Stimulated activated naive B cell treated with anti-CD40 and anti-IgM and Interleukin-4, amounts not matched to agents 10 μg/mL and 1 μg/mL and 100 μg/mL, for 72 hours (primary cell): ENCODE data around the gene PRKCE.

Source experiments
- ATAC-seq, 2 donors: fragments of 150-1000 bp; cut with Tn5 transposase; replicated peaks; 2 replicates each; pipeline ENCODE4 v1.10.0; 2021; ENCODE audit warnings: moderate library complexity in 1 of 2
- DNase-seq: peaks from one replicate; pipeline ENCODE4 v3.0.0; 2021
- H3K27ac Mint-ChIP-seq: one replicate; pipeline ENCODE4 v1.8.0; 2022; ENCODE audit warnings: mild to moderate bottlenecking, mixed read lengths
- H3K27me3 Mint-ChIP-seq, 2 donors: one replicate each; pipeline ENCODE4 v1.8.0; 2022; ENCODE audit warnings: mixed read lengths in 2 of 2
- H3K36me3 Mint-ChIP-seq, 2 donors: one replicate each; pipeline ENCODE4 v1.8.0; 2022; ENCODE audit warnings: mixed read lengths in 2 of 2, mild to moderate bottlenecking in 1 of 2
- H3K4me1 Mint-ChIP-seq, 2 donors: one replicate each; pipeline ENCODE4 v1.8.0; 2022; ENCODE audit warnings: mixed read lengths in 2 of 2, mild to moderate bottlenecking in 1 of 2
- H3K4me3 Mint-ChIP-seq, 2 donors: one replicate each; pipeline ENCODE4 v1.8.0; 2022; ENCODE audit warnings: mild to moderate bottlenecking in 2 of 2, mixed read lengths in 2 of 2, moderate library complexity in 1 of 2
- H3K9me3 Mint-ChIP-seq, 2 donors: one replicate each; pipeline ENCODE4 v1.8.0; 2022; ENCODE audit warnings: mixed read lengths in 2 of 2, mild to moderate bottlenecking in 1 of 2

Gene PRKCE

DNA sequence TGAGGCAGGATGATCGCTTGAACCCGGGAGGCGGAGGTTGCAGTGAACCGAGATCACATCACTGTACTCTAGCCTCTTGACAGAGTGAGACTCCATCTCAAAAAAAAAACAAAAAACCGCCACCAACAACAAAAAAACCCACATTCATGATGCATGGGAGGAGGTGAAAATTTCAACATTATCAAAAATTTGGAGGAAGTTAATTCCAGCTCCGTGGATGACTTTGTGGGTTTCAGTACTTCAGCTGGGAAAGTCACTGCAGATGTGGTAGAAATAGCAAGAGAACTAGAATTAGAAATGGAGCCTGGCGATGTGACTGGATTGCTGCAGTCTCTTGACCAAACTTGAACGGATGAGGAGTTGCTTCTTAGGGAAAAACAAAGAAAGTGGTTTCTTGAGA lies 74.3 kb downstream of the PRKCE start:
- Mint-ChIP-seq H3K9me3 (peaks cover 0 to 6% of the 10 kb centered on the region in 2 donors), H3K4me1 (peaks cover 58 to 88% of the 10 kb centered on the region in 2 donors), H3K27me3 (no peaks in the 10 kb centered on the region), H3K27ac (peak overlapping the region; percentile 65), H3K36me3 (peaks cover 3 to 13% of the 10 kb centered on the region in 2 donors), H3K4me3 (no peak overlapping the region)
- DNase-seq, result no peak
- no peak for ATAC-seq

DNA sequence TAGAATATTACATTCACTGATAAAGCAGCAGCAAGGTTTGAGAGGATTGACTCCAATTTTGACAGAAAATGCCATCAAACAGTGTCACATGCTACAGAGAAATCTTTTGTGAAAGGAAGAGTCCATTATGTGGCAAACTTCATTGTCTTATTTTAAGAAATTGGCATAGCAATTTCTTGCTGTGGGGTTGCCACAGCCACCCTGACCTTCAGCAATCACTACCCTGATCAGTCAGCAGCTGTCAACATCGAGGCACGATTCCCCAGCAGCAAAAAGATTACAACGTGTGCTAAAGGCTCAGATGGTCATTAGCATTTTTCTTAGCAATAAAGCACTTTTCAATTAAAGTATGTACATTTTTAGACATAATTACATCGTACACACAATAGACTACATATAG lies 74.7 kb downstream of the PRKCE start:
- no peak overlapping the region for H3K4me3 Mint-ChIP-seq
- H3K4me1 Mint-ChIP-seq, result peaks cover 60 to 88% of the 10 kb centered on the region in 2 donors
- H3K36me3 Mint-ChIP-seq, result peaks cover 3 to 17% of the 10 kb centered on the region in 2 donors
- H3K27ac Mint-ChIP-seq, result peak overlapping the region; percentile 65
- ATAC-seq (no peak), DNase-seq (no peak)
- no peaks in the 10 kb centered on the region for H3K27me3 Mint-ChIP-seq
- H3K9me3 Mint-ChIP-seq, result peaks cover 0 to 10% of the 10 kb centered on the region in 2 donors

DNA sequence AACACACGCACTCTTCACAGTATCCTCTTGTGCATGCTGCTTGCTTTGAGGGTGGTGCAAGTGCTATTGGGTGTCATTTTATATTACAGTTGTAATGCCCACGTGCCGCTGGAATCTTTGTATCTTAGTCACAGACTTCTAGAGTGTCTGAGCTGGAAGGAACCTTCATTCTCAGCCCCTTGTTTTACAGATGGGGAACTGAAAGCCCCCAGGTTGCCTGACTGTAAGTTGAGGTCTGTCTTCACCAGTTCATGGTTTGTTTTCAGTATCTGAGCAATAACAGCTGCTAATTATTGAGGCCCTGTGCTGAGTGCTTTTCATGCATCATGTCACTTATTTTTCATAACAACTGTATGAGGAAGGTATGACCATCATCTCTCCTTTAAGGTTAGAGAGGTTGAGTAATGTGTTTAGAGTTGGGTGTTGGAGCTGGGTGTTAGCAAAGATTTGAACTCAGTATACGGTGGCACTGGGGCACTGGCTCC lies 77.0 kb downstream of the PRKCE start:
- Mint-ChIP-seq H3K9me3 (peaks cover 0 to 10% of the 10 kb centered on the region in 2 donors), H3K4me3 (peak overlapping the region; percentile 22 to 62), H3K27me3 (no peaks in the 10 kb centered on the region), H3K36me3 (peaks cover 3 to 22% of the 10 kb centered on the region in 2 donors), H3K27ac (peak overlapping the region; percentile 97), H3K4me1 (peaks cover 56 to 81% of the 10 kb centered on the region in 2 donors)
- peak; percentile 81 for DNase-seq
- ATAC-seq, result peak; percentile 81 to 86

DNA sequence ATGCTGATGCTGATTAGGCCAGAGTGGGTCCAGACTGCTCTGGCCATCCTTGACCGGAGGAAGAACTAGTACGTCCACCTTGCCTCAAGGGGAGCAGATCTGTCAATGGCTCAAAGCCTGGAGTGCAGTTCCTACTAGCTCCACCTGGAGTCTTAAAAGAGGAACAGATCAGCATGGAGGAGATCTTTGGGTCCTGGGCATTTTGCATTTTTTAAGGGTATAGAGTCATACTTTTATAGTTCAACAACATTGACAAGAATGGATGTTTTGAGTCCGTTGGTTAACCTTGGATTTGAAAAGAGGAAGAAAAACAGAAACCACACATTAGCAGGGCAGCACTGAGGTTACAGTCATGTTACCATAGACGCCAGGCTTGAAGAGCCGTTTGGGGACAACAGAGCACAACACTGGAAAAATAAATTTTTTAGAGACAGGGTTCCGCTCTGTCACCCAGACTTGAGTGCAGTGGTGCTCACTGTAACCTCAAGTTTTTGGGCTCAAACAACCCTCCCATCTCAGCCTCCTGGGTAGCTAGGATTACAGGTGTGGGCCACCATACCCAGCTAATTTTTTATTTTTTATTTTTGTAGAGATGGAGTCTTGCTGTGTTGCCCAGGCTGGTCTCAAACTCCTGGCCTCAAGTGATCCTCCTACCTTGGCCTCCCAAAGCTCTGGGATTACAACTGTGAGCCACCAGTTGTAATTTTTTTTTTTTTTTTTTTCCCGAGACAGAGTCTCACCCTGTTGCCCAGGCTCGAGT lies 78.5 kb downstream of the PRKCE start:
- Mint-ChIP-seq H3K36me3 (peaks cover 5 to 22% of the 10 kb centered on the region in 2 donors), H3K9me3 (peaks cover 0 to 10% of the 10 kb centered on the region in 2 donors), H3K27me3 (no peaks in the 10 kb centered on the region), H3K27ac (peak overlapping the region; percentile 97), H3K4me1 (peaks cover 52 to 81% of the 10 kb centered on the region in 2 donors), H3K4me3 (peak overlapping the region; percentile 2 to 52)
- DNase-seq (peak; percentile 76), ATAC-seq (peak; percentile 74 to 76)

DNA sequence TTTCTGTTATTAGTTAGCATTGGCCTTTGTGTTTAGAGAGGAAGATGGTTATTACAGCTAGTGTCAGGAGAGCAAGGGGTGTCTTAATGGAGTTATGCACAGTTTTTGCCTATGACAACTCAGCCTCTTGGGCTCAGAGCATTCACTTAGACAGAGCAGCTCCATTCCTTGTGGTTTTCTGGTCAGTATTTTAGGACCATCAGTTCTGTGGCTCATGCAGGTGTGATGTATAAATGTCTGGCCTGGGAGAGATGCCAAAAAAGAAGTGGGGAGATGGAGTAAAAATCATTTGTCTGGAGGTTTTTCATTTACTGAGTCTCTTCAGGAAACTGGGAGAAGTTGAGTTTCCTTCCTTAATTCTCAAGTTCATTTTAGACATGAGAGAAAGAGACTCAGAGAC lies 79.7 kb downstream of the PRKCE start:
- Mint-ChIP-seq H3K27ac (peak overlapping the region; percentile 97), H3K4me1 (peaks cover 52 to 81% of the 10 kb centered on the region in 2 donors), H3K9me3 (peaks cover 0 to 8% of the 10 kb centered on the region in 2 donors), H3K4me3 (no peak overlapping the region), H3K27me3 (no peaks in the 10 kb centered on the region), H3K36me3 (peaks cover 4 to 18% of the 10 kb centered on the region in 2 donors)
- DNase-seq (no peak), ATAC-seq (no peak)

DNA sequence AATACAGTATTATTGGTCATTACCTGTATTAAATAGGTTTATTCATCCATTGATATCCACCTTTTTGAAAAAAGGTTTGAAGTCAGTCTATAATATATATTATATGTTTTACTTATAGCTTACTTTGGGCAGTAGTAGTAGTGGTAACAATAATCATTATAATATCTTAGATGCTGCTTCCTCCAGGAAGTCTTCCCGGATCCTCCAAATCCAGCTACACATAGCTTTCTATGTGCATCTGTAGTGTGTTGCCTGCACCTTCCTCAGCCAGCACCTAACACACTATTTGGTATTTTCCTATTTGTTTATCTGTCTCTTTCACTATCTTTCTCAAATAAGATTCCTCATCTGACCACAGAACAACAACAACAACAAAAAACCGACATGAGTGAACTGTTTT lies 81.0 kb downstream of the PRKCE start:
- DNase-seq, result no peak
- Mint-ChIP-seq H3K27ac (no peak overlapping the region), H3K36me3 (peaks cover 6 to 17% of the 10 kb centered on the region in 2 donors), H3K4me1 (peaks cover 52 to 79% of the 10 kb centered on the region in 2 donors), H3K27me3 (no peaks in the 10 kb centered on the region), H3K4me3 (no peak overlapping the region), H3K9me3 (peaks cover 0 to 5% of the 10 kb centered on the region in 2 donors)
- ATAC-seq, result no peak

DNA sequence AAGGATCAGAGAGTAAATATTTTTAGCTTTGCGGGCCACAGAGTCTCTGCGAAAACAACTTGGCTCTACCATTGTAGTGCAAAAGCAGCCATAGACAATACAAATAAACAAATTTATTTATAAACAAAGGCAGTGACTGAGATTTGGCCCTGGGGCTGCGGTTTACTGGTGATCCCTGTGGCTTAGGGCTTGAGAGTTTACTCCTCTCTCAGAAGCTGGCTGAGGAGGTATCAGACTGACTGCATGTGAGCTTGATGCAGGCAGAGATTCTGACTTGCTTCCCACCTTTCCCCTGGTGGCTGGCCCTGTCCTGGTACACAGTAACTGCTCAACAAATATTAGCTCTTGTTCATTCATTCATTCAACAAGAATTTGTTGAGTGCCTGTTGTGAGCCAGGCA lies 81.5 kb downstream of the PRKCE start:
- H3K36me3 Mint-ChIP-seq, result peaks cover 6 to 22% of the 10 kb centered on the region in 2 donors
- H3K9me3 Mint-ChIP-seq, result peaks cover 0 to 5% of the 10 kb centered on the region in 2 donors
- ATAC-seq (no peak), DNase-seq (no peak)
- no peak overlapping the region for H3K4me3 Mint-ChIP-seq
- no peaks in the 10 kb centered on the region for H3K27me3 Mint-ChIP-seq
- no peak overlapping the region for H3K27ac Mint-ChIP-seq
- peaks cover 55 to 79% of the 10 kb centered on the region in 2 donors for H3K4me1 Mint-ChIP-seq

DNA sequence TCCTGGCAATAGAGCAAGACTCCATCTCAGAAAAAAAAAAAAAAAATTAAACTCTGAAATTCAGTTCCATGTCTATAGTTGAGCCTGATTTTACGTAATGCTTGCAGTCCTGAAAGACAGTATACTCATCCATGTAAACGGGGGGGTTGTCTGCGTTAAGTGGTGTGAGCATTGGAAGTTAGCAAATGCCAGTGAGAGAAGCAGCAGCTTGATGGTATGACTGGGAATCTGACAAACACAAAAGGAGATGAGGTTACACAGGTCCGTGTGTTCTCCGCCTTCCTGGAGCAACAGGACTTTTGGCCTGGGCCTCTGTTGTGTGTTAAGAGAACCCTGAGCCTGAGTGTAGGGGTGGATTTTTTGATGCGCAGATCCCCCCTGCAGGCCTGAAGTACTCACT lies 82.9 kb downstream of the PRKCE start:
- no peak for DNase-seq
- no peaks in the 10 kb centered on the region for H3K27me3 Mint-ChIP-seq
- H3K27ac Mint-ChIP-seq, result no peak overlapping the region
- H3K4me3 Mint-ChIP-seq, result no peak overlapping the region
- no peak for ATAC-seq
- peaks cover 48 to 79% of the 10 kb centered on the region in 2 donors for H3K4me1 Mint-ChIP-seq
- H3K9me3 Mint-ChIP-seq, result peaks cover 0 to 4% of the 10 kb centered on the region in 2 donors
- H3K36me3 Mint-ChIP-seq, result peaks cover 6 to 18% of the 10 kb centered on the region in 2 donors

DNA sequence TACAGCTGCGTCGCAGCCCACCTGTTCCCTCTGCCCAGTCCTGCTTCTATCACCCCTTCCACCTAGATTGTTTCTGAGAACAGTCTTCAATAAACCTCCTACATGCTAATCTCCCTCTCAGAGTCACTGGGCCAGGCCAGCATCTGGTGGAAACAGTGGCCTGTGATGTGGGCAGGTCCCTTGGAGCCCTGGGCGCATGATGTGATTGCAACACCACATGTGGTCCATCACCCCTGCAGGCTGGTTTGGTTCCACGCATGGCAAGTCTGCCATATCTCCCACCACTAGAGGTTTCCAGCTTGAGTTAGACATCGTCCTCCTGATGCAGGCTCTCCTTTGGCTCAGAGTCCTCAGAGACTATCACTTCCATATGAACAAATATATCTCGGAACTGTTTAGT lies 83.5 kb downstream of the PRKCE start:
- peaks cover 0 to 4% of the 10 kb centered on the region in 2 donors for H3K9me3 Mint-ChIP-seq
- H3K27me3 Mint-ChIP-seq, result no peaks in the 10 kb centered on the region
- H3K4me3 Mint-ChIP-seq, result no peak overlapping the region
- peak overlapping the region; percentile 81 for H3K27ac Mint-ChIP-seq
- DNase-seq (no peak), ATAC-seq (peak; percentile 59 to 66)
- peaks cover 6 to 18% of the 10 kb centered on the region in 2 donors for H3K36me3 Mint-ChIP-seq
- peaks cover 47 to 81% of the 10 kb centered on the region in 2 donors for H3K4me1 Mint-ChIP-seq

DNA sequence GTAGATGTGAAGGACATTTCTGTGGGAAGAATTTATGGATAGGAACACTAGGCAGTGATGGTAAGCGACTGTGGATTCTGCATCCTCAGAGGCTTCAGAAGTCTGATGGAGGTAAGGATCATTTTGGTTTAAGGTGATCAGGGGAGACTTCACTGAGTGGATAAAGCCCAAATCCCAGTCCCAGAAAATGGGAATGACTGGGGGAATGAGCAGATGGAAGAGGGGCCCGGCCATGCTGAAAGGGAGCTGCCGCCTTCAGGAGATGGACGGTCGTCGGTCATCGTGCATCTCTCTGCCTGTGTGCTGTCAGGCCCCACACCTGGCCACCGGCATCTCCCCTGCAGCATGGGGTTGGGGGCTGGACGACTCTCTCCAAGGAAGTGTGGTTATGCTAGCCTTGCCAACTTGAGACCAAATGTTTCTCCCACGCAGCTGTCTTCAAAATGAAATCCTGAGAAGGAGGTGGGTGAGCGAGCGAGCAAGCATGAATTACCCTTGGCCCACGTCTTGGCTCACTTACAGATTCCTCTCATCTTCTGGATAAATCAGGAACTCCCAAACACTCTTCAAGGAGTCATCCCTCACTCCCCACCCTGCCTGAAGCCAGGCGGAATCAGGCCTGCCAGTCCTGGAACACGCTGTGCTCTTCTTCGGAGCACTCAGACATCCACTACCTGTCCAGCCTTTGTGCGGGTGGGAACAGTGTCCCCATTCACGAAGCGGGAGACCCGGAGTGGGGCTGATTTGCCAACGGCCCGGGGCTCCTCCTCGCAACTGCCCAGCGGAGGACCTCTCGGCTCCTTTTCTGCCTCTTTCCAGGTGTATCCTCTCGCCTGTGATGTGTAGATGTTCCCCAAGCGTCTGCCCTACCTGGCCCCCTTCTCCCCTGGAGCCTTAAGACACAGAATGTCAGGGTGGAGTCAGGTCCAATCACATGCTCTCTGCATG lies 85.6 kb downstream of the PRKCE start:
- H3K27me3 Mint-ChIP-seq, result no peaks in the 10 kb centered on the region
- H3K27ac Mint-ChIP-seq, result peak overlapping the region; percentile 10
- H3K4me3 Mint-ChIP-seq, result no peak overlapping the region
- H3K9me3 Mint-ChIP-seq, result no peaks in the 10 kb centered on the region
- peaks cover 56 to 90% of the 10 kb centered on the region in 2 donors for H3K4me1 Mint-ChIP-seq
- no peak for DNase-seq
- peaks cover 6 to 16% of the 10 kb centered on the region in 2 donors for H3K36me3 Mint-ChIP-seq
- no peak for ATAC-seq

DNA sequence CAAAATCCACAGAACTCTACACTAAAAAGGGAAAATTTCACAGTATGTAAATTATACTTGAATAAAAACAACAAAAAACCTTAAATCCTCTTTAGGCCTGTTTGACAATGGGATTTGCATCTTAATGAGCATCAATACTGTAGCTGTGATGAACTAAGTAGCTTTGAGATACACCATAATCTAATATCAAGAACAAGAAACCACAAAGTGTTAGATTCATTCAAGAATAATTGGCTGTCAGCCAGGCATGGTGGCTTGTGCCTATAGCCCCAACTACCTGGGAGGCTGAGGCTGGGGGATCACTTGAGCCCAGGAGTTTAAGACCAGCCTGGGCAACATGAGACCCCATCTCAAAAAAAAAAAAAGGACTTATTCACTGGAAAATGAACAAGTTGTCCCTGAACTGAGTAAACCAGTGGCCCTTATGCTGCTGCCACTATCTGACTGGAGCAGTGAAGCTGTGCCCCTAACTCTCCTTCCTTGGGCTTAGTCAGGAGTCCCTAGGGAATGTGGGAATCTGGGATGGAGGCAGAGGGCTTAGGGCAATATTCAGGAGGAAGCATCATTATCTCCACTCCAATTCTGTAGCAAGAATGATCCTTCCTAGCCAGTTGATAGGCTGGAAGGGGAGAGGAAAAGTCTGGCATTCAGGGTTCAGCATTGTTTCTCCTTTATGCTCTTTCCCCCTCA lies 88.5 kb downstream of the PRKCE start:
- ATAC-seq (peak in 1 of 2 donors; percentile 51), DNase-seq (no peak)
- Mint-ChIP-seq H3K36me3 (peaks cover 4 to 12% of the 10 kb centered on the region in 2 donors), H3K27me3 (no peaks in the 10 kb centered on the region), H3K4me1 (peaks cover 52 to 84% of the 10 kb centered on the region in 2 donors), H3K9me3 (no peaks in the 10 kb centered on the region), H3K4me3 (no peak overlapping the region), H3K27ac (no peak overlapping the region)

DNA sequence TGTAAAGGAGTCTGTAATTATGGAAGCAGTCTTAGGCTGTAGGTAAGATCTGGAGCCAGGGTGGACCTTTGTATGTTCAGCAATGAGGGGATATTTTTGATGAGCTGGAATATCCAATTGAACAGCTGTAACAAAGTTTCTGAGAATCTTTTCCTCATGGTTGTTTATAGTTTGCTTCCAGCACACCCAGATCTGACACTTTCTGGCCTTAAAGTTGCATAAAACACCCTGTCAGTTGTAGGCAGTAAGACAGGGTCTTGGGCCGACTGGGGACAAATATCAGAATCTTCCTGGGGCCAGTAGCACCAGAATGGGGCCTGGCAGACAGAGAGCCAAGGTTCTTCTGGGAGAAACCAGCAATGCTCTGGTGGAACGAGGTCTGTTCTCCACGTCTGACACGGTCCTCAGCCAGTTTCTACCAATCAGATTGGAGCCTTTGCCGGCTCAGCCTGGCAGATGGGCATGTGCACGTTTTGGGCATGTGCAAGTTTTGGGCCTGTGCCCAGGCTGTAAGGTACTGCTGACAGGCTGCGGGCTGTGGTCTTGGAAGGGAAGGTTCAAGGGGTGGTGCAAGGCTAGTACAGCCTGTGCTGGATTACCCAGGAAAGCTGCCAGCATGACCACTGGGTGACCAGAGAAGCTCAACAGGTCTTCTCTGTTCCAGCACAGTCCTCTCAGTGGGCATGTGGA lies 89.8 kb downstream of the PRKCE start:
- Mint-ChIP-seq H3K4me1 (peaks cover 48 to 77% of the 10 kb centered on the region in 2 donors), H3K4me3 (no peak overlapping the region), H3K9me3 (no peaks in the 10 kb centered on the region), H3K36me3 (peaks cover 3 to 12% of the 10 kb centered on the region in 2 donors), H3K27me3 (no peaks in the 10 kb centered on the region), H3K27ac (no peak overlapping the region)
- DNase-seq, result no peak
- no peak for ATAC-seq
